H1 (cell line): Measurements from ENCODE around the gene FHL5. TPM values are rescaled to one million over a fixed set of nuclear protein-coding genes. Genes with fewer than 3 reads are reported as not detected.

ENCODE experiments used
- RFX5 ChIP-seq: IDR thresholded peaks from 2 replicates; pipeline ENCODE4 v1.6.1; 2011; ENCODE audit warnings: low read depth, low read length, improper control_type of control experiment, borderline replicate concordance
- SP4 ChIP-seq: IDR thresholded peaks from 2 replicates; pipeline ENCODE4 v1.6.1; 2012; ENCODE audit warnings: low read length, inconsistent platforms
- SUZ12 ChIP-seq: fragments of 200-600 bp; sonication (generic); IDR thresholded peaks from 2 replicates; pipeline ENCODE4 v1.6.1; 2012; ENCODE audit warnings: mild to moderate bottlenecking, inconsistent platforms, low read length, moderate library complexity, mixed read lengths
- ZNF274 ChIP-seq: IDR thresholded peaks from 2 replicates; pipeline ENCODE4 v1.7.0; 2012; ENCODE audit warnings: low read length, borderline replicate concordance; ENCODE audit errors: extremely low read depth
- polyA plus RNA-seq, 7 experiments: library from polyadenylated mRNA; depleted of rRNA in 3 of 7; stranded (reverse) in 5 of 7; unstranded in 2 of 7; fragments of >200 nt in 5 of 7; fragments of 200-250 nt in 2 of 7; gene quantifications; 1 replicate in 5 of 7; 2 replicates in 1 of 7; 4 replicates in 1 of 7; pipeline versions ENCODE4 v1.2.1 to v1.2.3, GENCODE V29; 2011 to 2013; ENCODE audit warnings: missing spikeins in 2 of 7, mixed read lengths in 2 of 7
- total RNA-seq: library from RNA; stranded (reverse); fragmentation: NEBNext Ultra II Directional; extraction: Animal tissue kit (Norgen Biotek cat#: 25700); gene quantifications from 2 replicates; pipeline ENCODE4 v1.2.1, GENCODE V29; 2021
- TF ChIP-seq, protein P1 (sequence below): fragments of 300-600 bp; sonication (generic); IDR thresholded peaks from 2 replicates; pipeline ENCODE4 v1.7.1; 2012; ENCODE audit warnings: low read length, moderate library complexity, mild to moderate bottlenecking, inconsistent platforms; ENCODE audit not compliant: insufficient replicate concordance
- TF ChIP-seq, protein P2 (sequence below): IDR thresholded peaks from 2 replicates; pipeline ENCODE4 v1.6.1; 2012; ENCODE audit warnings: low read length, inconsistent platforms
- TF ChIP-seq, protein P3 (sequence below), 3 experiments: IDR thresholded peaks; 1 replicate in 2 of 3; 2 replicates in 1 of 3; pipeline versions ENCODE4 v1.5.1 to v1.6.1; 2011; ENCODE audit warnings: low read length in 3 of 3, mild to moderate bottlenecking in 3 of 3, inconsistent platforms in 2 of 3, low read depth in 1 of 3, moderate library complexity in 1 of 3; ENCODE audit not compliant: insufficient read depth in 1 of 3; ENCODE audit errors: control extremely low read depth in 1 of 3

Gene FHL5
- total and polyA plus RNA-seq, 2 of the 8 experiments (the other 6 are each of a cell fraction or from before 2014, with no cell fraction given) = not detected

DNA sequence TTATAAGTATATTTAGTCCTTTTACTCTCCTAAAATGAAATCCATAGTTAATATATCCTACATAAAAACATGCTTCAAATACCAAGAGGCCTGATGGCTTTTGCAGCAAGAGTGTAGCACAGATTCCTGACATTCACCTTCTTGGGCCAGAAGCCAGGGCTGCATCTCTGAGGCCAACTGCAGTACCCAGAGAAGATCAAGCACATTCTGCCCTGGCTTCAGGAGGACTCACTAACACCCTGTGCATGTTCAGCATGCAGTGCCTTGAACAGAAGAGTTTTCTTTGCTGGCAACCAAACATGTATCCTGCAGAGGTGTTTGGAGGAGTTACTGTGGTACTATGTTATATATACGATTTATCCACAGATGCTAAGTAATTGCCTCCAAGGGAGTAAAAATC is 90.3 kb downstream of the FHL5 start (continued):
- TF ChIP-seq, protein P1, sequence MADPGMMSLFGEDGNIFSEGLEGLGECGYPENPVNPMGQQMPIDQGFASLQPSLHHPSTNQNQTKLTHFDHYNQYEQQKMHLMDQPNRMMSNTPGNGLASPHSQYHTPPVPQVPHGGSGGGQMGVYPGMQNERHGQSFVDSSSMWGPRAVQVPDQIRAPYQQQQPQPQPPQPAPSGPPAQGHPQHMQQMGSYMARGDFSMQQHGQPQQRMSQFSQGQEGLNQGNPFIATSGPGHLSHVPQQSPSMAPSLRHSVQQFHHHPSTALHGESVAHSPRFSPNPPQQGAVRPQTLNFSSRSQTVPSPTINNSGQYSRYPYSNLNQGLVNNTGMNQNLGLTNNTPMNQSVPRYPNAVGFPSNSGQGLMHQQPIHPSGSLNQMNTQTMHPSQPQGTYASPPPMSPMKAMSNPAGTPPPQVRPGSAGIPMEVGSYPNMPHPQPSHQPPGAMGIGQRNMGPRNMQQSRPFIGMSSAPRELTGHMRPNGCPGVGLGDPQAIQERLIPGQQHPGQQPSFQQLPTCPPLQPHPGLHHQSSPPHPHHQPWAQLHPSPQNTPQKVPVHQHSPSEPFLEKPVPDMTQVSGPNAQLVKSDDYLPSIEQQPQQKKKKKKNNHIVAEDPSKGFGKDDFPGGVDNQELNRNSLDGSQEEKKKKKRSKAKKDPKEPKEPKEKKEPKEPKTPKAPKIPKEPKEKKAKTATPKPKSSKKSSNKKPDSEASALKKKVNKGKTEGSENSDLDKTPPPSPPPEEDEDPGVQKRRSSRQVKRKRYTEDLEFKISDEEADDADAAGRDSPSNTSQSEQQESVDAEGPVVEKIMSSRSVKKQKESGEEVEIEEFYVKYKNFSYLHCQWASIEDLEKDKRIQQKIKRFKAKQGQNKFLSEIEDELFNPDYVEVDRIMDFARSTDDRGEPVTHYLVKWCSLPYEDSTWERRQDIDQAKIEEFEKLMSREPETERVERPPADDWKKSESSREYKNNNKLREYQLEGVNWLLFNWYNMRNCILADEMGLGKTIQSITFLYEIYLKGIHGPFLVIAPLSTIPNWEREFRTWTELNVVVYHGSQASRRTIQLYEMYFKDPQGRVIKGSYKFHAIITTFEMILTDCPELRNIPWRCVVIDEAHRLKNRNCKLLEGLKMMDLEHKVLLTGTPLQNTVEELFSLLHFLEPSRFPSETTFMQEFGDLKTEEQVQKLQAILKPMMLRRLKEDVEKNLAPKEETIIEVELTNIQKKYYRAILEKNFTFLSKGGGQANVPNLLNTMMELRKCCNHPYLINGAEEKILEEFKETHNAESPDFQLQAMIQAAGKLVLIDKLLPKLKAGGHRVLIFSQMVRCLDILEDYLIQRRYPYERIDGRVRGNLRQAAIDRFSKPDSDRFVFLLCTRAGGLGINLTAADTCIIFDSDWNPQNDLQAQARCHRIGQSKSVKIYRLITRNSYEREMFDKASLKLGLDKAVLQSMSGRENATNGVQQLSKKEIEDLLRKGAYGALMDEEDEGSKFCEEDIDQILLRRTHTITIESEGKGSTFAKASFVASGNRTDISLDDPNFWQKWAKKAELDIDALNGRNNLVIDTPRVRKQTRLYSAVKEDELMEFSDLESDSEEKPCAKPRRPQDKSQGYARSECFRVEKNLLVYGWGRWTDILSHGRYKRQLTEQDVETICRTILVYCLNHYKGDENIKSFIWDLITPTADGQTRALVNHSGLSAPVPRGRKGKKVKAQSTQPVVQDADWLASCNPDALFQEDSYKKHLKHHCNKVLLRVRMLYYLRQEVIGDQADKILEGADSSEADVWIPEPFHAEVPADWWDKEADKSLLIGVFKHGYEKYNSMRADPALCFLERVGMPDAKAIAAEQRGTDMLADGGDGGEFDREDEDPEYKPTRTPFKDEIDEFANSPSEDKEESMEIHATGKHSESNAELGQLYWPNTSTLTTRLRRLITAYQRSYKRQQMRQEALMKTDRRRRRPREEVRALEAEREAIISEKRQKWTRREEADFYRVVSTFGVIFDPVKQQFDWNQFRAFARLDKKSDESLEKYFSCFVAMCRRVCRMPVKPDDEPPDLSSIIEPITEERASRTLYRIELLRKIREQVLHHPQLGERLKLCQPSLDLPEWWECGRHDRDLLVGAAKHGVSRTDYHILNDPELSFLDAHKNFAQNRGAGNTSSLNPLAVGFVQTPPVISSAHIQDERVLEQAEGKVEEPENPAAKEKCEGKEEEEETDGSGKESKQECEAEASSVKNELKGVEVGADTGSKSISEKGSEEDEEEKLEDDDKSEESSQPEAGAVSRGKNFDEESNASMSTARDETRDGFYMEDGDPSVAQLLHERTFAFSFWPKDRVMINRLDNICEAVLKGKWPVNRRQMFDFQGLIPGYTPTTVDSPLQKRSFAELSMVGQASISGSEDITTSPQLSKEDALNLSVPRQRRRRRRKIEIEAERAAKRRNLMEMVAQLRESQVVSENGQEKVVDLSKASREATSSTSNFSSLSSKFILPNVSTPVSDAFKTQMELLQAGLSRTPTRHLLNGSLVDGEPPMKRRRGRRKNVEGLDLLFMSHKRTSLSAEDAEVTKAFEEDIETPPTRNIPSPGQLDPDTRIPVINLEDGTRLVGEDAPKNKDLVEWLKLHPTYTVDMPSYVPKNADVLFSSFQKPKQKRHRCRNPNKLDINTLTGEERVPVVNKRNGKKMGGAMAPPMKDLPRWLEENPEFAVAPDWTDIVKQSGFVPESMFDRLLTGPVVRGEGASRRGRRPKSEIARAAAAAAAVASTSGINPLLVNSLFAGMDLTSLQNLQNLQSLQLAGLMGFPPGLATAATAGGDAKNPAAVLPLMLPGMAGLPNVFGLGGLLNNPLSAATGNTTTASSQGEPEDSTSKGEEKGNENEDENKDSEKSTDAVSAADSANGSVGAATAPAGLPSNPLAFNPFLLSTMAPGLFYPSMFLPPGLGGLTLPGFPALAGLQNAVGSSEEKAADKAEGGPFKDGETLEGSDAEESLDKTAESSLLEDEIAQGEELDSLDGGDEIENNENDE = no peak
- TF ChIP-seq SUZ12 = no peak
- TF ChIP-seq ZNF274 = no peak
- no peak for TF ChIP-seq SP4
- TF ChIP-seq, protein P2, sequence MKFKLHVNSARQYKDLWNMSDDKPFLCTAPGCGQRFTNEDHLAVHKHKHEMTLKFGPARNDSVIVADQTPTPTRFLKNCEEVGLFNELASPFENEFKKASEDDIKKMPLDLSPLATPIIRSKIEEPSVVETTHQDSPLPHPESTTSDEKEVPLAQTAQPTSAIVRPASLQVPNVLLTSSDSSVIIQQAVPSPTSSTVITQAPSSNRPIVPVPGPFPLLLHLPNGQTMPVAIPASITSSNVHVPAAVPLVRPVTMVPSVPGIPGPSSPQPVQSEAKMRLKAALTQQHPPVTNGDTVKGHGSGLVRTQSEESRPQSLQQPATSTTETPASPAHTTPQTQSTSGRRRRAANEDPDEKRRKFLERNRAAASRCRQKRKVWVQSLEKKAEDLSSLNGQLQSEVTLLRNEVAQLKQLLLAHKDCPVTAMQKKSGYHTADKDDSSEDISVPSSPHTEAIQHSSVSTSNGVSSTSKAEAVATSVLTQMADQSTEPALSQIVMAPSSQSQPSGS = no peak
- no peak for TF ChIP-seq RFX5
- TF ChIP-seq, protein P3, sequence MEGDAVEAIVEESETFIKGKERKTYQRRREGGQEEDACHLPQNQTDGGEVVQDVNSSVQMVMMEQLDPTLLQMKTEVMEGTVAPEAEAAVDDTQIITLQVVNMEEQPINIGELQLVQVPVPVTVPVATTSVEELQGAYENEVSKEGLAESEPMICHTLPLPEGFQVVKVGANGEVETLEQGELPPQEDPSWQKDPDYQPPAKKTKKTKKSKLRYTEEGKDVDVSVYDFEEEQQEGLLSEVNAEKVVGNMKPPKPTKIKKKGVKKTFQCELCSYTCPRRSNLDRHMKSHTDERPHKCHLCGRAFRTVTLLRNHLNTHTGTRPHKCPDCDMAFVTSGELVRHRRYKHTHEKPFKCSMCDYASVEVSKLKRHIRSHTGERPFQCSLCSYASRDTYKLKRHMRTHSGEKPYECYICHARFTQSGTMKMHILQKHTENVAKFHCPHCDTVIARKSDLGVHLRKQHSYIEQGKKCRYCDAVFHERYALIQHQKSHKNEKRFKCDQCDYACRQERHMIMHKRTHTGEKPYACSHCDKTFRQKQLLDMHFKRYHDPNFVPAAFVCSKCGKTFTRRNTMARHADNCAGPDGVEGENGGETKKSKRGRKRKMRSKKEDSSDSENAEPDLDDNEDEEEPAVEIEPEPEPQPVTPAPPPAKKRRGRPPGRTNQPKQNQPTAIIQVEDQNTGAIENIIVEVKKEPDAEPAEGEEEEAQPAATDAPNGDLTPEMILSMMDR (IDR thresholded peaks at IDR 0.05; ENCODE audit: control extremely low read depth in 1 of 3, insufficient read depth in 1 of 3, low read depth in 1 of 3, low read length in 3 of 3) = no peak
